Measurements from ENCODE around the gene BABAM2.

BABAM2 gene

GRCh38 chr2:28193630-28194403 lies 303.3 kb downstream of the BABAM2 start:
- Histone ChIP-seq H3K4me2 (ENCODE audit: low read length) (no peak overlapping the region), H3K4me3 (ENCODE audit: low read length) (no peak overlapping the region), H3K4me1 (ENCODE audit: control insufficient read depth, insufficient read depth, low read length) (no peaks in the 10 kb centered on the region), H3K9me3 (replicated peaks; ENCODE audit: low read length) (no peaks in the 10 kb centered on the region), H3K36me3 (ENCODE audit: insufficient read depth, low read length) (no peaks in the 10 kb centered on the region), H3K27me3 (ENCODE audit: control insufficient read depth, insufficient read depth, low read length) (no peaks in the 10 kb centered on the region), H3K9ac (ENCODE audit: low read depth, low read length) (no peak overlapping the region)

GRCh38 chr2:28199995-28200679 lies 309.6 kb downstream of the BABAM2 start:
- Histone ChIP-seq H3K9me3 (replicated peaks; ENCODE audit: low read length) (no peaks in the 10 kb centered on the region), H3K9ac (ENCODE audit: low read depth, low read length) (no peak overlapping the region), H3K4me2 (ENCODE audit: low read length) (no peak overlapping the region), H3K4me1 (ENCODE audit: control insufficient read depth, insufficient read depth, low read length) (no peaks in the 10 kb centered on the region), H3K27me3 (ENCODE audit: control insufficient read depth, insufficient read depth, low read length) (no peaks in the 10 kb centered on the region), H3K36me3 (ENCODE audit: insufficient read depth, low read length) (no peaks in the 10 kb centered on the region), H3K4me3 (ENCODE audit: low read length) (no peak overlapping the region)

- no peaks in the 10 kb centered on the region for H3K9me3 ChIP-seq (replicated peaks; ENCODE audit: low read length)
- no peaks in the 10 kb centered on the region for H3K4me1 ChIP-seq (ENCODE audit: control insufficient read depth, insufficient read depth, low read length)
- no peak overlapping the region for H3K4me3 ChIP-seq (ENCODE audit: low read length)
- H3K9ac ChIP-seq (ENCODE audit: low read depth, low read length), result no peak overlapping the region
- no peaks in the 10 kb centered on the region for H3K27me3 ChIP-seq (ENCODE audit: control insufficient read depth, insufficient read depth, low read length)
- no peak overlapping the region for H3K4me2 ChIP-seq (ENCODE audit: low read length)
- H3K36me3 ChIP-seq (ENCODE audit: insufficient read depth, low read length), result no peaks in the 10 kb centered on the region
Measured at GRCh38 chr2:28201671-28202180, 311.2 kb downstream of the BABAM2 start.

- Histone ChIP-seq H3K9me3 (replicated peaks; ENCODE audit: low read length) (no peaks in the 10 kb centered on the region), H3K4me2 (ENCODE audit: low read length) (no peak overlapping the region), H3K4me3 (ENCODE audit: low read length) (no peak overlapping the region), H3K9ac (ENCODE audit: low read depth, low read length) (no peak overlapping the region), H3K4me1 (ENCODE audit: control insufficient read depth, insufficient read depth, low read length) (no peaks in the 10 kb centered on the region), H3K36me3 (ENCODE audit: insufficient read depth, low read length) (no peaks in the 10 kb centered on the region), H3K27me3 (ENCODE audit: control insufficient read depth, insufficient read depth, low read length) (no peaks in the 10 kb centered on the region)
Measured at GRCh38 chr2:28202719-28203118, 312.2 kb downstream of the BABAM2 start.

GRCh38 chr2:28206762-28207161 lies 316.2 kb downstream of the BABAM2 start:
- no peaks in the 10 kb centered on the region for H3K27me3 ChIP-seq (ENCODE audit: control insufficient read depth, insufficient read depth, low read length)
- no peak overlapping the region for H3K4me3 ChIP-seq (ENCODE audit: low read length)
- H3K4me2 ChIP-seq (ENCODE audit: low read length), result no peak overlapping the region
- H3K9me3 ChIP-seq (replicated peaks; ENCODE audit: low read length), result no peaks in the 10 kb centered on the region
- H3K9ac ChIP-seq (ENCODE audit: low read depth, low read length), result no peak overlapping the region
- H3K36me3 ChIP-seq (ENCODE audit: insufficient read depth, low read length), result no peaks in the 10 kb centered on the region
- no peaks in the 10 kb centered on the region for H3K4me1 ChIP-seq (ENCODE audit: control insufficient read depth, insufficient read depth, low read length)

GRCh38 chr2:28209261-28209691 lies 318.7 kb downstream of the BABAM2 start:
- no peak overlapping the region for H3K4me2 ChIP-seq (ENCODE audit: low read length)
- no peaks in the 10 kb centered on the region for H3K9me3 ChIP-seq (replicated peaks; ENCODE audit: low read length)
- H3K4me3 ChIP-seq (ENCODE audit: low read length), result no peak overlapping the region
- no peaks in the 10 kb centered on the region for H3K36me3 ChIP-seq (ENCODE audit: insufficient read depth, low read length)
- no peak overlapping the region for H3K9ac ChIP-seq (ENCODE audit: low read depth, low read length)
- H3K4me1 ChIP-seq (ENCODE audit: control insufficient read depth, insufficient read depth, low read length), result no peaks in the 10 kb centered on the region
- H3K27me3 ChIP-seq (ENCODE audit: control insufficient read depth, insufficient read depth, low read length), result no peaks in the 10 kb centered on the region

- Histone ChIP-seq H3K4me3 (ENCODE audit: low read length) (no peak overlapping the region), H3K4me1 (ENCODE audit: control insufficient read depth, insufficient read depth, low read length) (no peaks in the 10 kb centered on the region), H3K36me3 (ENCODE audit: insufficient read depth, low read length) (no peaks in the 10 kb centered on the region), H3K27me3 (ENCODE audit: control insufficient read depth, insufficient read depth, low read length) (no peaks in the 10 kb centered on the region), H3K9me3 (replicated peaks; ENCODE audit: low read length) (no peaks in the 10 kb centered on the region), H3K4me2 (ENCODE audit: low read length) (no peak overlapping the region), H3K9ac (ENCODE audit: low read depth, low read length) (no peak overlapping the region)
Measured at GRCh38 chr2:28209864-28210263, 319.3 kb downstream of the BABAM2 start.

- H3K27me3 ChIP-seq (ENCODE audit: control insufficient read depth, insufficient read depth, low read length), result no peaks in the 10 kb centered on the region
- H3K4me3 ChIP-seq (ENCODE audit: low read length), result no peak overlapping the region
- no peaks in the 10 kb centered on the region for H3K4me1 ChIP-seq (ENCODE audit: control insufficient read depth, insufficient read depth, low read length)
- no peak overlapping the region for H3K9ac ChIP-seq (ENCODE audit: low read depth, low read length)
- no peaks in the 10 kb centered on the region for H3K9me3 ChIP-seq (replicated peaks; ENCODE audit: low read length)
- no peaks in the 10 kb centered on the region for H3K36me3 ChIP-seq (ENCODE audit: insufficient read depth, low read length)
- no peak overlapping the region for H3K4me2 ChIP-seq (ENCODE audit: low read length)
Measured at GRCh38 chr2:28210535-28210934, 320.0 kb downstream of the BABAM2 start.

- no peak overlapping the region for H3K9ac ChIP-seq (ENCODE audit: low read depth, low read length)
- no peaks in the 10 kb centered on the region for H3K27me3 ChIP-seq (ENCODE audit: control insufficient read depth, insufficient read depth, low read length)
- peaks cover 6% of the 10 kb centered on the region for H3K4me1 ChIP-seq (ENCODE audit: control insufficient read depth, insufficient read depth, low read length)
- H3K4me3 ChIP-seq (ENCODE audit: low read length), result no peak overlapping the region
- H3K4me2 ChIP-seq (ENCODE audit: low read length), result no peak overlapping the region
- no peaks in the 10 kb centered on the region for H3K36me3 ChIP-seq (ENCODE audit: insufficient read depth, low read length)
- no peaks in the 10 kb centered on the region for H3K9me3 ChIP-seq (replicated peaks; ENCODE audit: low read length)
Measured at GRCh38 chr2:28216331-28216730, 325.8 kb downstream of the BABAM2 start.

GRCh38 chr2:28217042-28217740 lies 326.7 kb downstream of the BABAM2 start:
- H3K9ac ChIP-seq (ENCODE audit: low read depth, low read length), result no peak overlapping the region
- no peaks in the 10 kb centered on the region for H3K27me3 ChIP-seq (ENCODE audit: control insufficient read depth, insufficient read depth, low read length)
- no peaks in the 10 kb centered on the region for H3K36me3 ChIP-seq (ENCODE audit: insufficient read depth, low read length)
- H3K9me3 ChIP-seq (replicated peaks; ENCODE audit: low read length), result no peaks in the 10 kb centered on the region
- H3K4me2 ChIP-seq (ENCODE audit: low read length), result no peak overlapping the region
- peaks cover 6% of the 10 kb centered on the region for H3K4me1 ChIP-seq (ENCODE audit: control insufficient read depth, insufficient read depth, low read length)
- no peak overlapping the region for H3K4me3 ChIP-seq (ENCODE audit: low read length)

- no peak overlapping the region for H3K4me2 ChIP-seq (ENCODE audit: low read length)
- H3K27me3 ChIP-seq (ENCODE audit: control insufficient read depth, insufficient read depth, low read length), result no peaks in the 10 kb centered on the region
- no peak overlapping the region for H3K4me3 ChIP-seq (ENCODE audit: low read length)
Measured at GRCh38 chr2:28219138-28219537, 328.6 kb downstream of the BABAM2 start.

More at GRCh38 chr2:28219138-28219537, 328.6 kb downstream of the BABAM2 start:
- H3K9ac ChIP-seq (ENCODE audit: low read depth, low read length), result no peak overlapping the region
- no peaks in the 10 kb centered on the region for H3K9me3 ChIP-seq (replicated peaks; ENCODE audit: low read length)
- H3K4me1 ChIP-seq (ENCODE audit: control insufficient read depth, insufficient read depth, low read length), result peaks cover 6% of the 10 kb centered on the region
- H3K36me3 ChIP-seq (ENCODE audit: insufficient read depth, low read length), result no peaks in the 10 kb centered on the region
